H1 (cell line): ENCODE results near the gene MMP13. TPM values are rescaled to one million over a fixed set of nuclear protein-coding genes. Genes with fewer than 3 reads are reported as not detected.

Source experiments
- ASH2L ChIP-seq: fragments of 200-600, 300-600 bp; sonication (generic); IDR thresholded peaks from one replicate; pipeline ENCODE4 v1.7.1; 2017; ENCODE audit warnings: low read length
- GTF2F1 ChIP-seq: IDR thresholded peaks from 2 replicates; pipeline ENCODE4 v1.6.1; 2012; ENCODE audit warnings: low read depth, low read length, improper control_type of control experiment, borderline replicate concordance
- HDAC6 ChIP-seq: IDR thresholded peaks from one replicate; pipeline ENCODE4 v1.7.1; 2012; ENCODE audit warnings: low read depth, mild to moderate bottlenecking, inconsistent platforms, low read length, moderate library complexity
- JUND ChIP-seq: IDR thresholded peaks from 2 replicates; pipeline ENCODE4 v1.6.1; 2011; ENCODE audit warnings: mild to moderate bottlenecking, improper control_type of control experiment, low read length
- POU5F1 ChIP-seq: IDR thresholded peaks from 2 replicates; pipeline ENCODE4 v1.6.1; 2011; ENCODE audit warnings: low read depth, mild to moderate bottlenecking, low read length, moderate library complexity
- SAP30 ChIP-seq: fragments of 300-600 bp; sonication (generic); IDR thresholded peaks from 2 replicates; pipeline ENCODE4 v1.7.1; 2012; ENCODE audit warnings: low read length, moderate library complexity, mild to moderate bottlenecking, inconsistent platforms; ENCODE audit not compliant: insufficient read depth, insufficient replicate concordance
- SIN3A ChIP-seq, 2 experiments: IDR thresholded peaks in 1 of 2; conservative IDR thresholded peaks in 1 of 2; 2 replicates each; pipeline ENCODE4 v1.6.1; 2011 to 2012; ENCODE audit warnings: low read length in 2 of 2, improper control_type of control experiment in 1 of 2, low read depth in 1 of 2, mild to moderate bottlenecking in 1 of 2
- SUZ12 ChIP-seq: fragments of 200-600 bp; sonication (generic); IDR thresholded peaks from 2 replicates; pipeline ENCODE4 v1.6.1; 2012; ENCODE audit warnings: mild to moderate bottlenecking, inconsistent platforms, low read length, moderate library complexity, mixed read lengths
- polyA plus RNA-seq, 7 experiments: library from polyadenylated mRNA; depleted of rRNA in 3 of 7; stranded (reverse) in 5 of 7; unstranded in 2 of 7; fragments of >200 nt in 5 of 7; fragments of 200-250 nt in 2 of 7; gene quantifications; 1 replicate in 5 of 7; 2 replicates in 1 of 7; 4 replicates in 1 of 7; pipeline versions ENCODE4 v1.2.1 to v1.2.3, GENCODE V29; 2011 to 2013; ENCODE audit warnings: missing spikeins in 2 of 7, mixed read lengths in 2 of 7
- total RNA-seq: library from RNA; stranded (reverse); fragmentation: NEBNext Ultra II Directional; extraction: Animal tissue kit (Norgen Biotek cat#: 25700); gene quantifications from 2 replicates; pipeline ENCODE4 v1.2.1, GENCODE V29; 2021
- TF ChIP-seq, protein P1 (sequence below): fragments of 300-600 bp; sonication (generic); IDR thresholded peaks from 2 replicates; pipeline ENCODE4 v1.7.1; 2012; ENCODE audit warnings: low read length, moderate library complexity, mild to moderate bottlenecking, inconsistent platforms; ENCODE audit not compliant: insufficient replicate concordance
- TF ChIP-seq, protein P2 (sequence below): IDR thresholded peaks from 2 replicates; pipeline ENCODE4 v1.6.1; 2012; ENCODE audit warnings: low read length, inconsistent platforms

MMP13 gene
- total and polyA plus RNA-seq, 2 of the 8 experiments (the other 6 are each of a cell fraction or from before 2014, with no cell fraction given) = not detected

DNA sequence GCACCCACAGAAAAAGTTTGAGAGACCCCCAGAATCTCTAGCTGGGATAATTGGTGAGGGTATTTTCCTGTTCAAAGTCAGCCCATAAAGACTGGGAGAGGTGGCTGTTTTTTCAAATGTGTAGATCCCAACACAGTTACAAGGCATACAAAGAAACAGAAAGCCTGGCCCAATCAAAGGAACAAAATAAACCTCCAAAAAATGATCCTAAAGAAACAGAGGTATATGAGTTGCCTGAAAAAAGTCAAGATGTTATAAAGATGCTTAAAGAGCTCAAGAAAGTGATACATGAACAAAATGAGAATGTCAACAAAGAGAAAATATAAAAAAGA, 40.5 kb downstream of the MMP13 start (continued):
- TF ChIP-seq, protein P1, sequence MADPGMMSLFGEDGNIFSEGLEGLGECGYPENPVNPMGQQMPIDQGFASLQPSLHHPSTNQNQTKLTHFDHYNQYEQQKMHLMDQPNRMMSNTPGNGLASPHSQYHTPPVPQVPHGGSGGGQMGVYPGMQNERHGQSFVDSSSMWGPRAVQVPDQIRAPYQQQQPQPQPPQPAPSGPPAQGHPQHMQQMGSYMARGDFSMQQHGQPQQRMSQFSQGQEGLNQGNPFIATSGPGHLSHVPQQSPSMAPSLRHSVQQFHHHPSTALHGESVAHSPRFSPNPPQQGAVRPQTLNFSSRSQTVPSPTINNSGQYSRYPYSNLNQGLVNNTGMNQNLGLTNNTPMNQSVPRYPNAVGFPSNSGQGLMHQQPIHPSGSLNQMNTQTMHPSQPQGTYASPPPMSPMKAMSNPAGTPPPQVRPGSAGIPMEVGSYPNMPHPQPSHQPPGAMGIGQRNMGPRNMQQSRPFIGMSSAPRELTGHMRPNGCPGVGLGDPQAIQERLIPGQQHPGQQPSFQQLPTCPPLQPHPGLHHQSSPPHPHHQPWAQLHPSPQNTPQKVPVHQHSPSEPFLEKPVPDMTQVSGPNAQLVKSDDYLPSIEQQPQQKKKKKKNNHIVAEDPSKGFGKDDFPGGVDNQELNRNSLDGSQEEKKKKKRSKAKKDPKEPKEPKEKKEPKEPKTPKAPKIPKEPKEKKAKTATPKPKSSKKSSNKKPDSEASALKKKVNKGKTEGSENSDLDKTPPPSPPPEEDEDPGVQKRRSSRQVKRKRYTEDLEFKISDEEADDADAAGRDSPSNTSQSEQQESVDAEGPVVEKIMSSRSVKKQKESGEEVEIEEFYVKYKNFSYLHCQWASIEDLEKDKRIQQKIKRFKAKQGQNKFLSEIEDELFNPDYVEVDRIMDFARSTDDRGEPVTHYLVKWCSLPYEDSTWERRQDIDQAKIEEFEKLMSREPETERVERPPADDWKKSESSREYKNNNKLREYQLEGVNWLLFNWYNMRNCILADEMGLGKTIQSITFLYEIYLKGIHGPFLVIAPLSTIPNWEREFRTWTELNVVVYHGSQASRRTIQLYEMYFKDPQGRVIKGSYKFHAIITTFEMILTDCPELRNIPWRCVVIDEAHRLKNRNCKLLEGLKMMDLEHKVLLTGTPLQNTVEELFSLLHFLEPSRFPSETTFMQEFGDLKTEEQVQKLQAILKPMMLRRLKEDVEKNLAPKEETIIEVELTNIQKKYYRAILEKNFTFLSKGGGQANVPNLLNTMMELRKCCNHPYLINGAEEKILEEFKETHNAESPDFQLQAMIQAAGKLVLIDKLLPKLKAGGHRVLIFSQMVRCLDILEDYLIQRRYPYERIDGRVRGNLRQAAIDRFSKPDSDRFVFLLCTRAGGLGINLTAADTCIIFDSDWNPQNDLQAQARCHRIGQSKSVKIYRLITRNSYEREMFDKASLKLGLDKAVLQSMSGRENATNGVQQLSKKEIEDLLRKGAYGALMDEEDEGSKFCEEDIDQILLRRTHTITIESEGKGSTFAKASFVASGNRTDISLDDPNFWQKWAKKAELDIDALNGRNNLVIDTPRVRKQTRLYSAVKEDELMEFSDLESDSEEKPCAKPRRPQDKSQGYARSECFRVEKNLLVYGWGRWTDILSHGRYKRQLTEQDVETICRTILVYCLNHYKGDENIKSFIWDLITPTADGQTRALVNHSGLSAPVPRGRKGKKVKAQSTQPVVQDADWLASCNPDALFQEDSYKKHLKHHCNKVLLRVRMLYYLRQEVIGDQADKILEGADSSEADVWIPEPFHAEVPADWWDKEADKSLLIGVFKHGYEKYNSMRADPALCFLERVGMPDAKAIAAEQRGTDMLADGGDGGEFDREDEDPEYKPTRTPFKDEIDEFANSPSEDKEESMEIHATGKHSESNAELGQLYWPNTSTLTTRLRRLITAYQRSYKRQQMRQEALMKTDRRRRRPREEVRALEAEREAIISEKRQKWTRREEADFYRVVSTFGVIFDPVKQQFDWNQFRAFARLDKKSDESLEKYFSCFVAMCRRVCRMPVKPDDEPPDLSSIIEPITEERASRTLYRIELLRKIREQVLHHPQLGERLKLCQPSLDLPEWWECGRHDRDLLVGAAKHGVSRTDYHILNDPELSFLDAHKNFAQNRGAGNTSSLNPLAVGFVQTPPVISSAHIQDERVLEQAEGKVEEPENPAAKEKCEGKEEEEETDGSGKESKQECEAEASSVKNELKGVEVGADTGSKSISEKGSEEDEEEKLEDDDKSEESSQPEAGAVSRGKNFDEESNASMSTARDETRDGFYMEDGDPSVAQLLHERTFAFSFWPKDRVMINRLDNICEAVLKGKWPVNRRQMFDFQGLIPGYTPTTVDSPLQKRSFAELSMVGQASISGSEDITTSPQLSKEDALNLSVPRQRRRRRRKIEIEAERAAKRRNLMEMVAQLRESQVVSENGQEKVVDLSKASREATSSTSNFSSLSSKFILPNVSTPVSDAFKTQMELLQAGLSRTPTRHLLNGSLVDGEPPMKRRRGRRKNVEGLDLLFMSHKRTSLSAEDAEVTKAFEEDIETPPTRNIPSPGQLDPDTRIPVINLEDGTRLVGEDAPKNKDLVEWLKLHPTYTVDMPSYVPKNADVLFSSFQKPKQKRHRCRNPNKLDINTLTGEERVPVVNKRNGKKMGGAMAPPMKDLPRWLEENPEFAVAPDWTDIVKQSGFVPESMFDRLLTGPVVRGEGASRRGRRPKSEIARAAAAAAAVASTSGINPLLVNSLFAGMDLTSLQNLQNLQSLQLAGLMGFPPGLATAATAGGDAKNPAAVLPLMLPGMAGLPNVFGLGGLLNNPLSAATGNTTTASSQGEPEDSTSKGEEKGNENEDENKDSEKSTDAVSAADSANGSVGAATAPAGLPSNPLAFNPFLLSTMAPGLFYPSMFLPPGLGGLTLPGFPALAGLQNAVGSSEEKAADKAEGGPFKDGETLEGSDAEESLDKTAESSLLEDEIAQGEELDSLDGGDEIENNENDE = no peak
- TF ChIP-seq SAP30 (no peak), JUND (no peak), GTF2F1 (no peak), HDAC6 (no peak), POU5F1 (no peak), SIN3A (conservative IDR thresholded peaks at IDR 0.05 in 1 of 2, IDR thresholded peaks at IDR 0.05 in 1 of 2; ENCODE audit: low read depth in 1 of 2, low read length in 2 of 2) (no peak), ASH2L (no peak), SUZ12 (no peak)
- TF ChIP-seq, protein P2, sequence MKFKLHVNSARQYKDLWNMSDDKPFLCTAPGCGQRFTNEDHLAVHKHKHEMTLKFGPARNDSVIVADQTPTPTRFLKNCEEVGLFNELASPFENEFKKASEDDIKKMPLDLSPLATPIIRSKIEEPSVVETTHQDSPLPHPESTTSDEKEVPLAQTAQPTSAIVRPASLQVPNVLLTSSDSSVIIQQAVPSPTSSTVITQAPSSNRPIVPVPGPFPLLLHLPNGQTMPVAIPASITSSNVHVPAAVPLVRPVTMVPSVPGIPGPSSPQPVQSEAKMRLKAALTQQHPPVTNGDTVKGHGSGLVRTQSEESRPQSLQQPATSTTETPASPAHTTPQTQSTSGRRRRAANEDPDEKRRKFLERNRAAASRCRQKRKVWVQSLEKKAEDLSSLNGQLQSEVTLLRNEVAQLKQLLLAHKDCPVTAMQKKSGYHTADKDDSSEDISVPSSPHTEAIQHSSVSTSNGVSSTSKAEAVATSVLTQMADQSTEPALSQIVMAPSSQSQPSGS = no peak
